ENCODE results near the gene UQCC2.

Gene UQCC2

GRCh38 chr6:33725222-33725621 is 13.7 kb upstream of the UQCC2 start:
- no peak for DNase-seq

- DNase-seq = no peak
These were observed 12.9 kb upstream of the UQCC2 start for GRCh38 chr6:33724102-33725023.

DNA sequence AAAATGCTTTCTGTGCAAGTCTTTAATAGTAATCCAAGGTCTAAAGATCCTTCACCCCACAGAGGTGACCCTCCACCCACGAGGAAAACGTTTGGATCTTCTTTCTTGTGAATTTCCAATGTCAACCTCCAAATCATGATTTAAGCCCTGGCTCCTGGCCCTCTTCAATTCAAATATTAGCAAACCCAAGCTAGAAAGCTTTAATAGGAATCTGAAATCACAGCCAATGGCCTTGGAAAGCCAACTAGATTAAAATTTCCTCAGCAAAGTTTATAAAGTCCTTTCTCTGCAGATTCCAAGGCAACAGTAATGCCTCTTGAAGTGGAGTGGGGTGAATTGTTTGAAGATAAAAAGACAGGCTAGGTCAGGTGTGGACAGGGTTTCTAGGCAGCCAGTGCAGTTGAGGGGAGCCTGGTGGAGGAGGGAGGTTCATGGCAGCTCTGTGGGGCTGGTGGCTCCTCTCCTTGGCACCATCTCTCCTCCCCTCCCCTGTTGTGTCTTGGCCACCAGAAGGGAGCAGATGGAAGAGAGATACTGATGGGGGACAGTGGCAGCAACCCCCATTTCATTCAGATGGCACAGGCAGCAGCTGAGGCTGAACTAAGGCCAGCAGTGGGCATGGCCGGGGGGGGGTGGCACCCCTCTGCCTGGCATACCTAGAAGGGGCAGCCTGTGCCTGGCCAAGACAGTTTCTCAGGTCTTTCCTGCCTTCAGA is 12.0 kb upstream of the UQCC2 start:
- no peak for DNase-seq

- no peak for DNase-seq
These were observed 10.7 kb upstream of the UQCC2 start for GRCh38 chr6:33722103-33722623.

- DNase-seq = no peak
These were observed 10.0 kb upstream of the UQCC2 start for GRCh38 chr6:33721508-33721907.

DNA sequence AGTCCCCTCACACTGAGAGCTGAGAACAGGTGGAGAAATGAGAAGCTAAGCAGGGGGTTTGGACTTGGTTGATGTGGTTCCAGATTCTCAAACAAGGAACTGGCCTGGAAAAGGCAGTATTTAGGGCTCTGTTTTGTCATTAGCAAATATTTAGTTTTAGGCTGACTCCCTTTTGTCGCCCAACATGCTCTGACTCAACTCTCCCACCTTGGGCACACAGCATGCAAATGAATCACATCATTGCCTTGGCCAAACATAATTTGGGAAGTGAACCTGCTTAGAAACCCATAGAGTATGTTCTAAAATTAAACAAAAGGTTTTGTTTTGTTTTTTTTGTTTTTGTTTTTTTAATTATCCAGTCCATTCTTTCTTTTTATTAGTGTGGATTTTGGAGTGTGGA is 9.5 kb upstream of the UQCC2 start:
- DNase-seq = peak in 1 of 2 donors; percentile 26

GRCh38 chr6:33719326-33719987 is 8.0 kb upstream of the UQCC2 start:
- DNase-seq = no peak

- DNase-seq = no peak
These were observed 7.2 kb upstream of the UQCC2 start for GRCh38 chr6:33718713-33719112.

- no peak for DNase-seq
These were observed 6.5 kb upstream of the UQCC2 start for GRCh38 chr6:33717934-33718455.

DNA sequence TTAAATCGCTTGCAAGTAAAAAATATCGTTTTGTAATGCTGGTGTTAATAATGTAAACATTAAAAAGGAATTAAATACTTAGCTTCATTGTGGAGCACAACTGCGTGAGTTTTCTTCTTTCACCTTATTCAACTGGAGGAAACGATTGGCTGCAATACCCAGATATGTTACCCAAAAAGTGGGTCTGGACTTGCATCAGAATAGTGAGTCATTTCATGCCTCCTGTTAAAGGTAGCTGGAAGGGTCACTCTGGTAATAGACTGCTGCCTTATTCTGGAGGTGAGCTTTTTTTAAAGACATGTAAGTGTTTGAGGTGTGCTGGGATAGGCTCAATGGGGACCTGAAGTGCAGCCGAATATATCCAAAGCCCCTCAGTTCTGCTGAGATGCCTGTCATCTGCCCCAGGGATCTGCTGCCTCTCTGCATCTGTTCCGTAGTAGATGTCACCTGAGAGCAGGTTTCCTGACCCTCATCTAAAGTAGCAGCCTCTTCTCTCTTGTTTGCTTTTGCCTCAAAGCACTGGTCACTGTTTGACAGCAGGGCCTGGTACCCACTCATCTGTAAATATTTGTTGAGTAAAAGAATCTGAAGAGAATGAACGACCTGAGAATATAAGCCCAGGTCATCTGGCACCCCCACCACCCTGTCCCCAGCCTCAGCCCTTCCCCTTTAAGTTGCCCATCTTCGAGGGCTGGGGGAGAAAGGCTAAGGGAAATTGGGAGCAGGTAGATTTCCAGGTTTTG is 5.6 kb upstream of the UQCC2 start:
- no peak for DNase-seq

- DNase-seq = no peak
These were observed 4.9 kb upstream of the UQCC2 start for GRCh38 chr6:33716379-33716778.

GRCh38 chr6:33714385-33715040 is 3.0 kb upstream of the UQCC2 start:
- no peak for DNase-seq

- DNase-seq = no peak
These were observed 2.3 kb upstream of the UQCC2 start for GRCh38 chr6:33713786-33714185.

DNA sequence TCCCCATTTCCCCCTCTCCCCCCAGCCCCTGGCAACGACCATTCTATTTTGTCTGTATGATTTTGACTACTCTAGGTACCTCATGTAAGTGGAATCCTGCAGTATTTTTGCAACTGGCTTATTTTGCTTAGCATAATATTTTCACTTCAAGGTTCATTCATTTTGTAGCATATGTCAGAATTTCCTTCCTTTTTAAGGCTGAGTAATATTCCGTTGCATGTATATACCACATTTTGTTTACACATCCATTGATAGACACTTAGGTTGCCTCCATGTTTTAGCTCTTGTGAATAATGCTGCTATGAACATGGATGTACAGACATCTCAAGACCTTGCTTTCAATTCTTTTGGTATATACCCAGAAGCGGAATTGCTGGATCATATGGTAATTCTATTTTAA is 1.4 kb upstream of the UQCC2 start:
- DNase-seq = peak in 1 of 2 donors; percentile 2

- DNase-seq = peak; percentile 4 to 8
These were observed 991 bp downstream of the UQCC2 start for GRCh38 chr6:33710296-33711121.

DNA sequence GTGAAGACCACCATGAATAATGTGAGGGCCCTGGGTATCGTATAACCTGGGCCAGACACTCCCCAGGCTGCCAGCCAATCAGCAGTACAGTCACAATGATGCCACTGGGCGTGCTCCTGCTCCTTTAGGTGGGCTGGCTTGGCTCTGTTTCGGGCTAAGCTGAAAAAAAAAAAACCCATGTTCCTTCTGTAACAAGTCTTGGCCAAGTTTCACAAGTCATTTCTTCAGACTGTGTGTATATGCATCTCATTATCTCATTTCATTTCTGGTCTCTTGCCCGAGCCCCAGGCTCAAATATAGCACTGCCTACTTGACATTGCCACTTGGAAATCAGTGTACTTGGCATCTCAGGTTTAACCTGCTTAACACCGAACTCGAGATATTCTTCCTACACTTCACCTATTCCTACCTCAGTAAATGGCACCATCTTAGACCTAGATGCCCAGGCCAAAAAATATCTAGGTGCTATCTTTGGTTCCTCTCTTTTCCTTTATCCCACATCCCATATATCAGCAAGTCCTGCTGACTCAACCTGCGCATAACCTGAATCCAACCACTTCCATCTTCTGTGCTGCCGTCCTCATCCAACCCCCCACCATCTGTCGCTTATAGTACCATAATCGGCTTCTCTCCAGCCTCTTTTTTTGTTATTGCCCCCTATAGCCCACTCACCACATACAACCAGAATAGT is 1.8 kb downstream of the UQCC2 start:
- no peak for DNase-seq

GRCh38 chr6:33708516-33709204 is 2.8 kb downstream of the UQCC2 start:
- DNase-seq = no peak

GRCh38 chr6:33707771-33708170 is 3.7 kb downstream of the UQCC2 start:
- no peak for DNase-seq
